Measurements from ENCODE around the gene POLE3.
"Not testable (repeated sequence)": the region's sequence is repeated elsewhere in the genome, so short reads cannot be mapped to it uniquely, and the experiment has no call there.

POLE3 gene

GRCh38 chr9:113373676-113374392 is 36.6 kb downstream of the POLE3 start:
- Mint-ChIP-seq H3K4me1 (peaks cover 12% of the 10 kb centered on the region), H3K9me3 (no peaks in the 10 kb centered on the region), H3K4me3 (no peak overlapping the region), H3K36me3 (peaks cover 20% of the 10 kb centered on the region), H3K27me3 (no peaks in the 10 kb centered on the region), H3K27ac (no peak overlapping the region)
- ATAC-seq = no peak

- H3K27me3 Mint-ChIP-seq = no peaks in the 10 kb centered on the region
- H3K4me1 Mint-ChIP-seq = peaks cover 12% of the 10 kb centered on the region
- no peak overlapping the region for H3K27ac Mint-ChIP-seq
- peaks cover 20% of the 10 kb centered on the region for H3K36me3 Mint-ChIP-seq
- H3K4me3 Mint-ChIP-seq = no peak overlapping the region
- no peaks in the 10 kb centered on the region for H3K9me3 Mint-ChIP-seq
- no peak for ATAC-seq
Measured at GRCh38 chr9:113373256-113373655, 37.2 kb downstream of the POLE3 start.

GRCh38 chr9:113372059-113372458 is 38.4 kb downstream of the POLE3 start:
- ATAC-seq = no peak
- no peak overlapping the region for H3K4me3 Mint-ChIP-seq
- no peak overlapping the region for H3K27ac Mint-ChIP-seq
- H3K36me3 Mint-ChIP-seq = peaks cover 20% of the 10 kb centered on the region
- no peaks in the 10 kb centered on the region for H3K27me3 Mint-ChIP-seq
- H3K4me1 Mint-ChIP-seq = peaks cover 12% of the 10 kb centered on the region
- H3K9me3 Mint-ChIP-seq = no peaks in the 10 kb centered on the region

GRCh38 chr9:113370806-113371325 is 39.6 kb downstream of the POLE3 start:
- no peak for ATAC-seq
- H3K27ac Mint-ChIP-seq = no peak overlapping the region
- H3K4me1 Mint-ChIP-seq = peaks cover 12% of the 10 kb centered on the region
- no peaks in the 10 kb centered on the region for H3K27me3 Mint-ChIP-seq
- peaks cover 20% of the 10 kb centered on the region for H3K36me3 Mint-ChIP-seq
- no peak overlapping the region for H3K4me3 Mint-ChIP-seq
- H3K9me3 Mint-ChIP-seq = no peaks in the 10 kb centered on the region

- H3K4me1 Mint-ChIP-seq = peaks cover 2% of the 10 kb centered on the region
- ATAC-seq = no peak
- H3K4me3 Mint-ChIP-seq = no peak overlapping the region
- no peaks in the 10 kb centered on the region for H3K9me3 Mint-ChIP-seq
- peaks cover 17% of the 10 kb centered on the region for H3K36me3 Mint-ChIP-seq
- H3K27me3 Mint-ChIP-seq = no peaks in the 10 kb centered on the region
- H3K27ac Mint-ChIP-seq = no peak overlapping the region
Measured at GRCh38 chr9:113369855-113370140, 40.7 kb downstream of the POLE3 start.

- no peaks in the 10 kb centered on the region for H3K9me3 Mint-ChIP-seq
- H3K27me3 Mint-ChIP-seq = no peaks in the 10 kb centered on the region
- H3K36me3 Mint-ChIP-seq = peaks cover 11% of the 10 kb centered on the region
- H3K4me3 Mint-ChIP-seq = no peak overlapping the region
- no peaks in the 10 kb centered on the region for H3K4me1 Mint-ChIP-seq
- H3K27ac Mint-ChIP-seq = no peak overlapping the region
- ATAC-seq = no peak
Measured at GRCh38 chr9:113368982-113369854, 41.3 kb downstream of the POLE3 start.

GRCh38 chr9:113368348-113368981 is 42.0 kb downstream of the POLE3 start:
- Mint-ChIP-seq H3K4me3 (no peak overlapping the region), H3K36me3 (peaks cover 11% of the 10 kb centered on the region), H3K27me3 (no peaks in the 10 kb centered on the region), H3K27ac (no peak overlapping the region), H3K9me3 (no peaks in the 10 kb centered on the region), H3K4me1 (no peaks in the 10 kb centered on the region)
- no peak for ATAC-seq

- not testable (repeated sequence) for H3K4me3 Mint-ChIP-seq, H3K4me1 Mint-ChIP-seq, ATAC-seq, H3K27ac Mint-ChIP-seq, H3K36me3 Mint-ChIP-seq, H3K27me3 Mint-ChIP-seq, H3K9me3 Mint-ChIP-seq
Measured at GRCh38 chr9:113365652-113366051, 44.8 kb downstream of the POLE3 start.

GRCh38 chr9:113364951-113365350 is 45.5 kb downstream of the POLE3 start:
- Mint-ChIP-seq H3K36me3 (no peaks in the 10 kb centered on the region), H3K27me3 (no peaks in the 10 kb centered on the region), H3K4me1 (no peaks in the 10 kb centered on the region), H3K9me3 (no peaks in the 10 kb centered on the region), H3K4me3 (no peak overlapping the region), H3K27ac (no peak overlapping the region)
- ATAC-seq = no peak

- Mint-ChIP-seq H3K4me1 (no peaks in the 10 kb centered on the region), H3K27ac (no peak overlapping the region), H3K36me3 (no peaks in the 10 kb centered on the region), H3K4me3 (no peak overlapping the region), H3K27me3 (no peaks in the 10 kb centered on the region), H3K9me3 (no peaks in the 10 kb centered on the region)
- no peak for ATAC-seq
Measured at GRCh38 chr9:113363336-113363735, 47.1 kb downstream of the POLE3 start.

GRCh38 chr9:113361304-113362018 is 49.0 kb downstream of the POLE3 start:
- H3K4me1 Mint-ChIP-seq = no peaks in the 10 kb centered on the region
- no peaks in the 10 kb centered on the region for H3K27me3 Mint-ChIP-seq
- H3K4me3 Mint-ChIP-seq = no peak overlapping the region
- no peak for ATAC-seq
- no peak overlapping the region for H3K27ac Mint-ChIP-seq
- no peaks in the 10 kb centered on the region for H3K36me3 Mint-ChIP-seq
- no peaks in the 10 kb centered on the region for H3K9me3 Mint-ChIP-seq

GRCh38 chr9:113360242-113360842 is 50.1 kb downstream of the POLE3 start:
- H3K27ac Mint-ChIP-seq = no peak overlapping the region
- ATAC-seq = no peak
- no peaks in the 10 kb centered on the region for H3K9me3 Mint-ChIP-seq
- H3K4me1 Mint-ChIP-seq = no peaks in the 10 kb centered on the region
- H3K36me3 Mint-ChIP-seq = no peaks in the 10 kb centered on the region
- no peaks in the 10 kb centered on the region for H3K27me3 Mint-ChIP-seq
- H3K4me3 Mint-ChIP-seq = no peak overlapping the region

- Mint-ChIP-seq H3K36me3 (no peaks in the 10 kb centered on the region), H3K27me3 (no peaks in the 10 kb centered on the region), H3K4me1 (no peaks in the 10 kb centered on the region), H3K27ac (no peak overlapping the region), H3K9me3 (no peaks in the 10 kb centered on the region), H3K4me3 (no peak overlapping the region)
- no peak for ATAC-seq
Measured at GRCh38 chr9:113359385-113359784, 51.1 kb downstream of the POLE3 start.
